Uterus (tissue), 4 donors: ENCODE measurements around the gene WDR5. TPM values are rescaled to one million over a fixed set of nuclear protein-coding genes. Genes with fewer than 3 reads are reported as not detected.

Experiments
- DNase-seq, 2 donors: peaks; one replicate each; pipeline ENCODE4 v3.0.0-alpha.2; 2019 to 2020
- H3K27ac ChIP-seq, 2 donors: fragments of 200-600 bp; sonication (generic); 1 replicate in 1 of 2; 2 replicates in 1 of 2; pipeline ENCODE4 v1.5.1; 2016 to 2018
- H3K27me3 ChIP-seq, 2 donors: fragments of 200-600 bp; sonication (generic); one replicate each; pipeline ENCODE4 v1.5.1; 2018 to 2019; ENCODE audit warnings: control low read depth in 1 of 2
- H3K36me3 ChIP-seq, 2 donors: fragments of 200-600 bp; sonication (generic); one replicate each; pipeline ENCODE4 v1.5.1; 2019; ENCODE audit warnings: control low read depth in 1 of 2
- H3K4me1 ChIP-seq, 2 donors: fragments of 200-600 bp; sonication (generic); one replicate each; pipeline ENCODE4 v1.5.1; 2018 to 2019; ENCODE audit warnings: control low read depth in 1 of 2
- H3K4me3 ChIP-seq, 2 donors: fragments of 200-600 bp; sonication (generic); 1 replicate in 1 of 2; 2 replicates in 1 of 2; pipeline ENCODE4 v1.5.1; 2018 to 2019; ENCODE audit warnings: mild to moderate bottlenecking in 1 of 2
- H3K9me3 ChIP-seq, 2 donors: fragments of 200-600 bp; sonication (generic); one replicate each; pipeline ENCODE4 v1.5.1; 2019; ENCODE audit warnings: control low read depth in 1 of 2
- CTCF ChIP-seq, 4 experiments: fragments of 200-600 bp in 2 of 4; fragments of 450-650 bp in 2 of 4; sonication (generic) in 2 of 4; IDR thresholded peaks; one replicate each; pipeline ENCODE4 v1.5.1; 2016 to 2019; ENCODE audit warnings: antibody characterized with exemption in 4 of 4, mild to moderate bottlenecking in 2 of 4, moderate library complexity in 1 of 4
- POLR2A ChIP-seq, 2 donors: fragments of 450-650 bp; IDR thresholded peaks; one replicate each; pipeline ENCODE4 v1.6.1; 2016; ENCODE audit warnings: antibody characterized with exemption in 2 of 2, mild to moderate bottlenecking in 1 of 2, moderate library complexity in 1 of 2
- intact Hi-C: fragments of 100-400 bp; cut with DNase I; formaldehyde crosslinking; loops from one replicate; pipeline ENCODE4 v1.15.1; 2023; ENCODE audit warnings: low total_unique reads
- total RNA-seq, 4 donors: library from RNA; depleted of rRNA in 3 of 4; stranded (reverse); fragments of >200 nt in 3 of 4; gene quantifications; one replicate each; pipeline versions ENCODE4 v1.1.0 to v1.2.4, GENCODE V29; 2014 to 2023
- donor health status: DM: yes; HTN: yes; CAD: no.

The WDR5 gene
- total RNA-seq, 4 donors from 2014 or later = 2.9 to 30.5 (median 14.2) TPM

GRCh38 chr9:134168757-134169550 is 33.1 kb downstream of the WDR5 start:
- no peak overlapping the region for H3K27ac ChIP-seq
- no peaks in the 10 kb centered on the region for H3K9me3 ChIP-seq
- no peak for TF ChIP-seq POLR2A (IDR thresholded peaks at IDR 0.05)
- no peak for TF ChIP-seq CTCF (IDR thresholded peaks at IDR 0.05)
- no peak for DNase-seq
- H3K36me3 ChIP-seq = no peaks in the 10 kb centered on the region
- H3K27me3 ChIP-seq = no peaks in the 10 kb centered on the region
- no peak overlapping the region for H3K4me3 ChIP-seq
- intact Hi-C loops = loop anchor here (5.0 kb wide), 1 partner anchor 163 kb away; no protein-coding TSS in a partner anchor
- no peaks in the 10 kb centered on the region for H3K4me1 ChIP-seq

- Histone ChIP-seq H3K27ac (no peak overlapping the region), H3K4me1 (no peaks in the 10 kb centered on the region), H3K36me3 (no peaks in the 10 kb centered on the region), H3K27me3 (no peaks in the 10 kb centered on the region), H3K4me3 (no peak overlapping the region), H3K9me3 (no peaks in the 10 kb centered on the region)
- TF ChIP-seq POLR2A (IDR thresholded peaks at IDR 0.05) (no peak), CTCF (IDR thresholded peaks at IDR 0.05) (no peak)
- intact Hi-C loops = loop anchor here (2.0 to 5.0 kb wide), 2 partner anchors 162 to 273 kb away; no protein-coding TSS in a partner anchor
- DNase-seq = no peak
Observed at GRCh38 chr9:134169724-134170401, 34.0 kb downstream of the WDR5 start.

- Histone ChIP-seq H3K4me1 (no peaks in the 10 kb centered on the region), H3K4me3 (no peak overlapping the region), H3K36me3 (no peaks in the 10 kb centered on the region), H3K9me3 (no peaks in the 10 kb centered on the region), H3K27ac (no peak overlapping the region), H3K27me3 (no peaks in the 10 kb centered on the region)
- TF ChIP-seq CTCF (IDR thresholded peaks at IDR 0.05) = no peak
- no peak for TF ChIP-seq POLR2A (IDR thresholded peaks at IDR 0.05)
- intact Hi-C loops = loop anchor here (2.0 kb wide), 1 partner anchor 272 kb away; no protein-coding TSS in a partner anchor
- no peak for DNase-seq
Observed at GRCh38 chr9:134170532-134171315, 34.8 kb downstream of the WDR5 start.

- H3K4me1 ChIP-seq = no peaks in the 10 kb centered on the region
- intact Hi-C loops = loop anchor here (2.0 kb wide), 1 partner anchor 271 kb away; no protein-coding TSS in a partner anchor
- no peak for DNase-seq
- TF ChIP-seq POLR2A (IDR thresholded peaks at IDR 0.05) (no peak), CTCF (IDR thresholded peaks at IDR 0.05) (no peak)
- peak overlapping the region in 1 of 2 donors; percentile 5 for H3K27ac ChIP-seq
- no peaks in the 10 kb centered on the region for H3K9me3 ChIP-seq
- no peak overlapping the region for H3K4me3 ChIP-seq
- H3K27me3 ChIP-seq = no peaks in the 10 kb centered on the region
- no peaks in the 10 kb centered on the region for H3K36me3 ChIP-seq
Observed at GRCh38 chr9:134171316-134172197, 35.7 kb downstream of the WDR5 start.
